ENCODE data around the gene LCN15.
"Not testable (repeated sequence)": the region's sequence is repeated elsewhere in the genome, so short reads cannot be mapped to it uniquely, and the experiment has no call there.

Gene LCN15

DNA sequence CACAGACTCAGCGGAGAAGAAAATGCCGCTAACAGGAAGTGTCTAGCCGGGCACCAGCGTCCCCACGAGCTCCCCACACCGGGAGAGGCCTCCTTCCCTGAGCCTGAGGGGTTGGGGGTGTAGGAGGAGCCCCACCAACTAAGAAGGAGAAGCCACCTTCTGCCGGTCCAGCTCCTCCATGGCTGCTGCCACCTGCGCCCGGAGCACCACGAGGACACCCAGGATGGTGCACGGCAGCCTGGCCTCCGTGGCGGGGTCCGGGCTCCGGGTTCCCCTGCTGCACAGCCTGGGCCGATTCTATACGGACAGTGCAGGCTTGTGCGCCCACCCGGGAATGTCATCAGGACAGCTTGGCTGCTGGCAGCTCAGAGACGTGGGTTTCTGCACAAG lies 6.6 kb downstream of the LCN15 start:
- no peak overlapping the region for H3K4me3 ChIP-seq (ENCODE audit: low read depth, low read length)
- no peak for TF ChIP-seq CTCF (IDR thresholded peaks at IDR 0.05; ENCODE audit: insufficient read depth, low read depth, low read length, missing control alignments)
- DNase-seq (ENCODE audit: low read depth): no peak

- H3K4me3 ChIP-seq (ENCODE audit: low read depth, low read length): no peak overlapping the region
- no peak for DNase-seq (ENCODE audit: low read depth)
- TF ChIP-seq CTCF (IDR thresholded peaks at IDR 0.05; ENCODE audit: insufficient read depth, low read depth, low read length, missing control alignments): no peak
Measured at GRCh38 chr9:136757328-136757727, 7.0 kb downstream of the LCN15 start.

- no peak overlapping the region for H3K4me3 ChIP-seq (ENCODE audit: low read depth, low read length)
- DNase-seq (ENCODE audit: low read depth): no peak
- no peak for TF ChIP-seq CTCF (IDR thresholded peaks at IDR 0.05; ENCODE audit: insufficient read depth, low read depth, low read length, missing control alignments)
Measured at GRCh38 chr9:136756836-136757235, 7.5 kb downstream of the LCN15 start.

- no peak for TF ChIP-seq CTCF (IDR thresholded peaks at IDR 0.05; ENCODE audit: insufficient read depth, low read depth, low read length, missing control alignments)
- DNase-seq (ENCODE audit: low read depth): no peak
Measured at GRCh38 chr9:136756134-136756438, 8.2 kb downstream of the LCN15 start.

GRCh38 chr9:136755302-136756133 lies 8.8 kb downstream of the LCN15 start:
- DNase-seq (ENCODE audit: low read depth): not testable (repeated sequence)

More at GRCh38 chr9:136756134-136756438, 8.2 kb downstream of the LCN15 start:
- H3K4me3 ChIP-seq (ENCODE audit: low read depth, low read length): no peak overlapping the region

GRCh38 chr9:136754626-136755301 lies 9.6 kb downstream of the LCN15 start:
- H3K4me3 ChIP-seq (ENCODE audit: low read depth, low read length): no peak overlapping the region
- TF ChIP-seq CTCF (IDR thresholded peaks at IDR 0.05; ENCODE audit: insufficient read depth, low read depth, low read length, missing control alignments): no peak
- DNase-seq (ENCODE audit: low read depth): no peak

More at GRCh38 chr9:136755302-136756133, 8.8 kb downstream of the LCN15 start:
- H3K4me3 ChIP-seq (ENCODE audit: low read depth, low read length): not testable (repeated sequence)

DNA sequence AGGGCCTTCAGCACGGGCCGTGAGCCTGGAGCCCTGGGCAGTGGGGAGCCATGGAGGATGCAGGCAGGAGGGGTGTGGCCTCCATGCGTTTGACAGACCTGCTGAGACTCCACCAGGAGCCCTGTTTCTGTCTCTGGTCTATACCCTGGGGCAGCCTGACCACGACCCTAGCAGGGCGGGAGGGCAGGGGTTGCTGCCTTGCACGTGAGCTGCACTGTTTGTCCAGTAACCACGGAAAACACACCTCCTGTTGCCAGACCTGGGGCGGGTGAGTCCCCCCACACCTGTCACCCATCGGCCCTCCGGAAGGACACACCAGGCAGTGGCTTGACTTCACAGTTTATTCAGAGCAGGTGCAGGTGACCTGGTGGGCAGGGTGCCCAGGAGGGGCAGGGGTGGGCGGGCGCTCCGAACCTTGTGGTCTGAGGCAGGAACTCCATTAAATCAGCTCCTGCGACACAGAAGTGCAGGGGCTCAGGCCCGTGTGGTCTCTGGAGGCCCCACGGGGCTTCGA lies 10.2 kb downstream of the LCN15 start:
- no peak overlapping the region for H3K4me3 ChIP-seq (ENCODE audit: low read depth, low read length)
- no peak for TF ChIP-seq CTCF (IDR thresholded peaks at IDR 0.05; ENCODE audit: insufficient read depth, low read depth, low read length, missing control alignments)
- no peak for DNase-seq (ENCODE audit: low read depth)
